ENCODE results near the gene CCDC167. TPM values are rescaled to one million over a fixed set of nuclear protein-coding genes. Genes with fewer than 3 reads are reported as not detected.

The CCDC167 gene
- total RNA-seq, 1 experiment from 2014 or later: 19.6 TPM

DNA sequence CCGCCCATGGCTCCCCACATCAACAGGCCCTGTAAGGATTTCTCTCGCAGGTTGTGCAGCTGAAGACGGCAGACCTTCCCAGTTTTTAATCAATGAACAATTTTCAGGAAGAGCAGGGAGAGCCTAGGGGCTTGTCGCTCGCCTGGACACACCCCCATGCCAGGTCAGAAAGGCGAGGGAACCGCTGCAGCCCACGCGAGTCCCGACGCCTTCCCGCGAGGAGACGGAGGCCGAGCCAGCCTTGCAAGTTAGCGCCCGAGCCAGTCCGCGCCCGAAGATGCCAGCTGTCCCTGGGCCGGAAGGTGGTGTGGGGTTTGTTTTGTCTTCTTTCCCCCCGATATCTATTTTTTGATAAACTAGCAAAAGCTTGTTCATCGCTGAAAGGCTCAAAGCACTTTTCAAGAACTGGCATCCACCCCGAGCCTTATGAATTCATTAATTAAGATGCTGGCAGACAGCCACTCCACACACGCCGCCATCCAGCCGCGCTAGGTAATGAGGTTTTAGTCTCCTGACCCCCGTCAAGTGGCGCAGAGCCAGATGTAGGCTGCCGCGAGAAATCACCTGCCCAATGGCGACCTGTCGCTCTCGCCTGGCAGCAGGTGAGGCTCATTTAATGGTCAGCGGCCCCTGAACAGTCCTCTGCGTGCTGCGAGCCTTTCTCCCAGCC is 6.6 kb downstream of the CCDC167 start:
- Histone ChIP-seq H3K27ac (ENCODE audit: low read length) (no peak overlapping the region), H3K9me2 (replicated peaks; ENCODE audit: insufficient read depth, low read length) (no peaks in the 10 kb centered on the region), H2AFZ (ENCODE audit: low read length) (no peak overlapping the region), H3K9ac (ENCODE audit: low read length) (no peak overlapping the region), H3K27me3 (ENCODE audit: low read length) (no peaks in the 10 kb centered on the region), H3K79me2 (ENCODE audit: low read length) (peaks cover 6% of the 10 kb centered on the region; the same call in 1 of the 2 replicates), H3K4me1 (ENCODE audit: low read length) (peaks cover 28% of the 10 kb centered on the region), H3K9me3 (ENCODE audit: low read length) (no peaks in the 10 kb centered on the region), H3K36me3 (ENCODE audit: insufficient read depth, low read length) (no peaks in the 10 kb centered on the region), H4K20me1 (ENCODE audit: insufficient read depth, low read depth, low read length) (peaks cover 4% of the 10 kb centered on the region; the same call in 1 of the 2 replicates), H3K4me2 (ENCODE audit: low read depth, low read length, poor library complexity, severe bottlenecking) (no peak overlapping the region), H3K4me3 (ENCODE audit: low read length) (no peak overlapping the region)
- no peak for DNase-seq

- no peak overlapping the region for H3K4me3 ChIP-seq (ENCODE audit: low read length)
- H2AFZ ChIP-seq (ENCODE audit: low read length): no peak overlapping the region
- peaks cover 2% of the 10 kb centered on the region; the same call in 1 of the 2 replicates for H3K79me2 ChIP-seq (ENCODE audit: low read length)
- H3K9ac ChIP-seq (ENCODE audit: low read length): no peak overlapping the region
- peaks cover 20% of the 10 kb centered on the region for H3K4me1 ChIP-seq (ENCODE audit: low read length)
- peaks cover 4% of the 10 kb centered on the region; the same call in 1 of the 2 replicates for H4K20me1 ChIP-seq (ENCODE audit: insufficient read depth, low read depth, low read length)
- no peaks in the 10 kb centered on the region for H3K9me3 ChIP-seq (ENCODE audit: low read length)
- no peaks in the 10 kb centered on the region for H3K9me2 ChIP-seq (replicated peaks; ENCODE audit: insufficient read depth, low read length)
- H3K27ac ChIP-seq (ENCODE audit: low read length): no peak overlapping the region
- H3K4me2 ChIP-seq (ENCODE audit: low read depth, low read length, poor library complexity, severe bottlenecking): no peak overlapping the region
- no peak for DNase-seq
- H3K27me3 ChIP-seq (ENCODE audit: low read length): no peaks in the 10 kb centered on the region
- no peaks in the 10 kb centered on the region for H3K36me3 ChIP-seq (ENCODE audit: insufficient read depth, low read length)
Observed at GRCh38 chr6:37492236-37492972, 7.3 kb downstream of the CCDC167 start.

- H3K4me1 ChIP-seq (ENCODE audit: low read length): peaks cover 14% of the 10 kb centered on the region
- H3K9me2 ChIP-seq (replicated peaks; ENCODE audit: insufficient read depth, low read length): no peaks in the 10 kb centered on the region
- H3K79me2 ChIP-seq (ENCODE audit: low read length): peaks cover 2% of the 10 kb centered on the region; the same call in 1 of the 2 replicates
- no peak overlapping the region for H3K4me2 ChIP-seq (ENCODE audit: low read depth, low read length, poor library complexity, severe bottlenecking)
- H3K9ac ChIP-seq (ENCODE audit: low read length): no peak overlapping the region
- H4K20me1 ChIP-seq (ENCODE audit: insufficient read depth, low read depth, low read length): peaks cover 4% of the 10 kb centered on the region; the same call in 1 of the 2 replicates
- H3K27ac ChIP-seq (ENCODE audit: low read length): no peak overlapping the region
- H3K27me3 ChIP-seq (ENCODE audit: low read length): no peaks in the 10 kb centered on the region
- H3K9me3 ChIP-seq (ENCODE audit: low read length): no peaks in the 10 kb centered on the region
- no peak overlapping the region for H2AFZ ChIP-seq (ENCODE audit: low read length)
- DNase-seq: no peak
- no peaks in the 10 kb centered on the region for H3K36me3 ChIP-seq (ENCODE audit: insufficient read depth, low read length)
- no peak overlapping the region for H3K4me3 ChIP-seq (ENCODE audit: low read length)
Observed at GRCh38 chr6:37491830-37492208, 7.9 kb downstream of the CCDC167 start.

- no peak overlapping the region for H2AFZ ChIP-seq (ENCODE audit: low read length)
- H3K9me3 ChIP-seq (ENCODE audit: low read length): no peaks in the 10 kb centered on the region
- H3K36me3 ChIP-seq (ENCODE audit: insufficient read depth, low read length): no peaks in the 10 kb centered on the region
- DNase-seq: no peak
- H3K4me3 ChIP-seq (ENCODE audit: low read length): no peak overlapping the region
- no peak overlapping the region for H3K27ac ChIP-seq (ENCODE audit: low read length)
- no peaks in the 10 kb centered on the region for H3K27me3 ChIP-seq (ENCODE audit: low read length)
- H3K4me2 ChIP-seq (ENCODE audit: low read depth, low read length, poor library complexity, severe bottlenecking): no peak overlapping the region
- H3K9me2 ChIP-seq (replicated peaks; ENCODE audit: insufficient read depth, low read length): no peaks in the 10 kb centered on the region
- peaks cover 13% of the 10 kb centered on the region for H3K4me1 ChIP-seq (ENCODE audit: low read length)
- H3K9ac ChIP-seq (ENCODE audit: low read length): no peak overlapping the region
- peaks cover 2% of the 10 kb centered on the region; the same call in 1 of the 2 replicates for H3K79me2 ChIP-seq (ENCODE audit: low read length)
- peaks cover 4% of the 10 kb centered on the region; the same call in 1 of the 2 replicates for H4K20me1 ChIP-seq (ENCODE audit: insufficient read depth, low read depth, low read length)
Observed at GRCh38 chr6:37491171-37491829, 8.4 kb downstream of the CCDC167 start.

- Histone ChIP-seq H3K9me2 (replicated peaks; ENCODE audit: insufficient read depth, low read length) (no peaks in the 10 kb centered on the region), H2AFZ (ENCODE audit: low read length) (no peak overlapping the region), H3K27ac (ENCODE audit: low read length) (no peak overlapping the region), H3K79me2 (ENCODE audit: low read length) (peaks cover 2% of the 10 kb centered on the region; the same call in 1 of the 2 replicates), H3K9ac (ENCODE audit: low read length) (peak overlapping the region; percentile 9; the same call in 1 of the 2 replicates), H3K36me3 (ENCODE audit: insufficient read depth, low read length) (no peaks in the 10 kb centered on the region), H3K27me3 (ENCODE audit: low read length) (no peaks in the 10 kb centered on the region), H3K4me3 (ENCODE audit: low read length) (no peak overlapping the region), H3K4me1 (ENCODE audit: low read length) (peaks cover 13% of the 10 kb centered on the region), H3K9me3 (ENCODE audit: low read length) (no peaks in the 10 kb centered on the region), H3K4me2 (ENCODE audit: low read depth, low read length, poor library complexity, severe bottlenecking) (no peak overlapping the region), H4K20me1 (ENCODE audit: insufficient read depth, low read depth, low read length) (peaks cover 3% of the 10 kb centered on the region; the same call in 1 of the 2 replicates)
- DNase-seq: no peak
Observed at GRCh38 chr6:37490536-37491170, 9.0 kb downstream of the CCDC167 start.

DNA sequence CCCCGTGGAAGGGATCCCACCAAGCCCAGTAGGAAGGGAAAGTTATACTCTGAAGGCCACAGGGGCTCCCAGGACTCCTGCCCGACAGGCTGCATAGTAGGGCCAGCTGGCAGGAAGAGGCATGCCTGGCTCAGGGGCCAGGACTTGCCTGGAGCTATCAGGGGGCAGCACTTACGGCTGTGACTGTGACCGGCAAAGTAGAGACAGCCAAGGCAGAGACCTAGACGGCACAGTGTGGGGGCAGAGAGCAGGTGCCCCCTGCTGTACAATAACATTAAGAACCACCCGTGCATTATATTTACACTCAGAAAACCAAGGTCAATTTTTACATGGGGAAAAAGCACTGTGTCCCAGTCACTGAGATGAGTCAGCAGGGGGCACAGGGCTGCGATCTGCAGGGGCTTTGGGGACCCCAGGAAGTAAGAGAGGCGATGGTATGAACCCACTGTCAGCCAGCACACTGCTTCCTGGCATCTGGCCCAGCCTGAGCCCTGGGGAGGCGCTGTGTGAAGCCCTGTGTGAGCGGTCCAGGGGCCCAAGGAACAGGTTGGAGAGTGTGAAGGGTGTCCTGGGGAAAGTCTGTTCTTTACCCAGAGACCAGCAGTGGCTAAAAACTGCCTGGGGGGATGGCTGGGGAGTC is 9.9 kb downstream of the CCDC167 start:
- no peaks in the 10 kb centered on the region; the same call in 1 of the 2 replicates for H4K20me1 ChIP-seq (ENCODE audit: insufficient read depth, low read depth, low read length)
- no peaks in the 10 kb centered on the region for H3K9me2 ChIP-seq (replicated peaks; ENCODE audit: insufficient read depth, low read length)
- H3K4me2 ChIP-seq (ENCODE audit: low read depth, low read length, poor library complexity, severe bottlenecking): no peak overlapping the region
- peaks cover 13% of the 10 kb centered on the region for H3K4me1 ChIP-seq (ENCODE audit: low read length)
- no peak overlapping the region for H3K4me3 ChIP-seq (ENCODE audit: low read length)
- no peaks in the 10 kb centered on the region for H3K9me3 ChIP-seq (ENCODE audit: low read length)
- no peak overlapping the region for H3K9ac ChIP-seq (ENCODE audit: low read length)
- no peak overlapping the region for H3K27ac ChIP-seq (ENCODE audit: low read length)
- H3K36me3 ChIP-seq (ENCODE audit: insufficient read depth, low read length): no peaks in the 10 kb centered on the region
- H2AFZ ChIP-seq (ENCODE audit: low read length): no peak overlapping the region
- DNase-seq: peak; percentile 64
- H3K27me3 ChIP-seq (ENCODE audit: low read length): no peaks in the 10 kb centered on the region
- peaks cover 2% of the 10 kb centered on the region; the same call in 1 of the 2 replicates for H3K79me2 ChIP-seq (ENCODE audit: low read length)

DNA sequence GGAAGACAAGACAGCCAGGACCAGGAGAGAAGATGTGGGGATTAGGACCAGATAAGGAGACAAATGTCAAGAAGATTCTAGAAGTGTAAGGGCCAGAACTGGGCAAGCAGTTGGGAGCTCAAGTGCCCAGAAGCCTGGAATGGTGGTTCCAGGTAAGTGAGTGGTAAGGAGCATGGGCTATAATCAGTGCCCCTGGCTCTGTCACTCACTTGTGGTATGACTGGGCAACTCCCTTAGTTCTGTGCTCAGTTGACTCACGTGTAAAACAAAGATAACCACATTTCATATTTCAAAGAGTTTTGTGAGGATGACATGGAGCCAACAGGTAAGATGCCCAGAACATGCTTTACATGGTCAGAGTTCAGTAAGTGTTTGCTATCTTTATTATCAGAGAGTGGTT is 11.2 kb downstream of the CCDC167 start:
- H3K4me1 ChIP-seq (ENCODE audit: low read length): peaks cover 13% of the 10 kb centered on the region
- no peak overlapping the region for H3K27ac ChIP-seq (ENCODE audit: low read length)
- no peaks in the 10 kb centered on the region; the same call in 1 of the 2 replicates for H4K20me1 ChIP-seq (ENCODE audit: insufficient read depth, low read depth, low read length)

More for the DNA sequence above, 11.2 kb downstream of the CCDC167 start:
- Histone ChIP-seq H3K9ac (ENCODE audit: low read length) (no peak overlapping the region), H3K9me3 (ENCODE audit: low read length) (no peaks in the 10 kb centered on the region), H3K27me3 (ENCODE audit: low read length) (no peaks in the 10 kb centered on the region), H3K36me3 (ENCODE audit: insufficient read depth, low read length) (no peaks in the 10 kb centered on the region), H3K4me2 (ENCODE audit: low read depth, low read length, poor library complexity, severe bottlenecking) (no peak overlapping the region), H3K4me3 (ENCODE audit: low read length) (no peak overlapping the region), H3K79me2 (ENCODE audit: low read length) (no peaks in the 10 kb centered on the region; the same call in 1 of the 2 replicates), H3K9me2 (replicated peaks; ENCODE audit: insufficient read depth, low read length) (no peaks in the 10 kb centered on the region), H2AFZ (ENCODE audit: low read length) (no peak overlapping the region)
- DNase-seq: no peak
